Hepatocyte (in vitro differentiated cells): ENCODE measurements around the gene RAD50.

Source experiments
- EZH2 ChIP-seq: fragments of 200-600 bp; sonication (generic); IDR thresholded peaks from 2 replicates; pipeline ENCODE4 v1.6.1; 2016; ENCODE audit warnings: antibody characterized with exemption, mild to moderate bottlenecking, borderline replicate concordance
- EZH2phosphoT487 ChIP-seq: fragments of 200-600 bp; sonication (generic); IDR thresholded peaks from one replicate; pipeline ENCODE4 v1.6.1; 2018; ENCODE audit warnings: antibody characterized with exemption, mild to moderate bottlenecking, low read depth, moderate library complexity; ENCODE audit not compliant: unreplicated experiment, severe bottlenecking
- TF ChIP-seq, protein P1 (sequence below): fragments of 200-600 bp; sonication (generic); IDR thresholded peaks from 2 replicates; pipeline ENCODE4 v1.5.1; 2016; ENCODE audit warnings: antibody characterized with exemption, mild to moderate bottlenecking; ENCODE audit not compliant: poor library complexity

DNA sequence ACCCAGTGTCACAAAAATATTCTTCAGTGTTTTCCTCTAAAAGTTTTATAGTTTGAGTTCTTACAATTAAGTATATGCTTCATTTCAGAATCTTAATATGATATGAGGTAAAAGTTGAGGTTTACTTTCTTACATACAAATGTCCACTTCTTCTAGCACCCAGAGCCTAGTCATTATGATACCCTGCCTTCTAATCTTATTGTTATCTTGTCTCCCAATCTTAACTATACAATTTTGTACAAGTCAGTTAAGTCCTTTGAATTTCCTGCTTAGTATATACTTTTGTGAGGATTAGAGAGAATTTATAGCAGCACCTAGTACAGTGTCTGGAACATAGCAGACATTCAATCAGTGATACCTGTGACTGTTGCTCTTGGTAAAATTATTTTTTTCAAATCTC lies 29.3 kb downstream of the RAD50 start:
- TF ChIP-seq, protein P1, sequence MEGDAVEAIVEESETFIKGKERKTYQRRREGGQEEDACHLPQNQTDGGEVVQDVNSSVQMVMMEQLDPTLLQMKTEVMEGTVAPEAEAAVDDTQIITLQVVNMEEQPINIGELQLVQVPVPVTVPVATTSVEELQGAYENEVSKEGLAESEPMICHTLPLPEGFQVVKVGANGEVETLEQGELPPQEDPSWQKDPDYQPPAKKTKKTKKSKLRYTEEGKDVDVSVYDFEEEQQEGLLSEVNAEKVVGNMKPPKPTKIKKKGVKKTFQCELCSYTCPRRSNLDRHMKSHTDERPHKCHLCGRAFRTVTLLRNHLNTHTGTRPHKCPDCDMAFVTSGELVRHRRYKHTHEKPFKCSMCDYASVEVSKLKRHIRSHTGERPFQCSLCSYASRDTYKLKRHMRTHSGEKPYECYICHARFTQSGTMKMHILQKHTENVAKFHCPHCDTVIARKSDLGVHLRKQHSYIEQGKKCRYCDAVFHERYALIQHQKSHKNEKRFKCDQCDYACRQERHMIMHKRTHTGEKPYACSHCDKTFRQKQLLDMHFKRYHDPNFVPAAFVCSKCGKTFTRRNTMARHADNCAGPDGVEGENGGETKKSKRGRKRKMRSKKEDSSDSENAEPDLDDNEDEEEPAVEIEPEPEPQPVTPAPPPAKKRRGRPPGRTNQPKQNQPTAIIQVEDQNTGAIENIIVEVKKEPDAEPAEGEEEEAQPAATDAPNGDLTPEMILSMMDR: no peak
- no peak for TF ChIP-seq EZH2phosphoT487
- no peak for TF ChIP-seq EZH2
